IPS-15b (cell line): ENCODE data around the gene BST1.

ENCODE experiments used
- H3K27me3 ChIP-seq: one replicate; pipeline ENCODE4 v1.6.1; 2013; ENCODE audit warnings: low read length; ENCODE audit not compliant: control insufficient read depth, insufficient read depth
- H3K36me3 ChIP-seq: one replicate; pipeline ENCODE4 v1.6.1; 2013; ENCODE audit warnings: low read length; ENCODE audit not compliant: control insufficient read depth, insufficient read depth
- H3K4me1 ChIP-seq: one replicate; pipeline ENCODE4 v1.6.1; 2013; ENCODE audit warnings: mild to moderate bottlenecking, low read length; ENCODE audit not compliant: control insufficient read depth, insufficient read depth
- H3K4me3 ChIP-seq: one replicate; pipeline ENCODE4 v1.5.1; 2013; ENCODE audit warnings: low read depth, low read length
- H3K9ac ChIP-seq: one replicate; pipeline ENCODE4 v1.6.1; 2013; ENCODE audit warnings: low read depth, mild to moderate bottlenecking, low read length
- H3K9me3 ChIP-seq: one replicate; pipeline ENCODE4 v1.6.1; 2013; ENCODE audit warnings: mild to moderate bottlenecking, low read length; ENCODE audit not compliant: control insufficient read depth, insufficient read depth

The BST1 gene, protein sequence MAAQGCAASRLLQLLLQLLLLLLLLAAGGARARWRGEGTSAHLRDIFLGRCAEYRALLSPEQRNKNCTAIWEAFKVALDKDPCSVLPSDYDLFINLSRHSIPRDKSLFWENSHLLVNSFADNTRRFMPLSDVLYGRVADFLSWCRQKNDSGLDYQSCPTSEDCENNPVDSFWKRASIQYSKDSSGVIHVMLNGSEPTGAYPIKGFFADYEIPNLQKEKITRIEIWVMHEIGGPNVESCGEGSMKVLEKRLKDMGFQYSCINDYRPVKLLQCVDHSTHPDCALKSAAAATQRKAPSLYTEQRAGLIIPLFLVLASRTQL

DNA sequence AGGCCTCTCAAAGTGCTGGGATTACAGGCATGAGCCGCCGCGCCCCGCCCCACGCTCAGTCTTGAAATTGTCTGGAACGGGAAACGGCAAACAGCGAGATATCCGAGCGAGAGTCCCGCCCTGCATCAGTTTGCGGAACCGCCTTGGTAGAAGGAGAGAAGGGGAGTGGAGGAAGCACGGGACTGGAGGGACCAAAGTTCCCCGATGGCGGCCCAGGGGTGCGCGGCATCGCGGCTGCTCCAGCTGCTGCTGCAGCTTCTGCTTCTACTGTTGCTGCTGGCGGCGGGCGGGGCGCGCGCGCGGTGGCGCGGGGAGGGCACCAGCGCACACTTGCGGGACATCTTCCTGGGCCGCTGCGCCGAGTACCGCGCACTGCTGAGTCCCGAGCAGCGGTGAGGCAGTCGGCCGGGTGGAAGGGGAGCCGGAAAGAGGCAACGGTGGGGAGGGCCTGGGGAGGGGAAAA, at the start of gene BST1:
BST1 (plus strand) TSS at position 125 of the 463 bp plus-strand sequence; CDS start at position 205, 80 bp downstream.
- Histone ChIP-seq H3K36me3 (no peaks in the 10 kb centered on the region), H3K27me3 (peaks cover 5% of the 10 kb centered on the region), H3K4me1 (peaks cover 2% of the 10 kb centered on the region), H3K9me3 (no peaks in the 10 kb centered on the region), H3K4me3 (peak within 1 kb of the TSS; percentile 55), H3K9ac (no peak within 1 kb of the TSS)

DNA sequence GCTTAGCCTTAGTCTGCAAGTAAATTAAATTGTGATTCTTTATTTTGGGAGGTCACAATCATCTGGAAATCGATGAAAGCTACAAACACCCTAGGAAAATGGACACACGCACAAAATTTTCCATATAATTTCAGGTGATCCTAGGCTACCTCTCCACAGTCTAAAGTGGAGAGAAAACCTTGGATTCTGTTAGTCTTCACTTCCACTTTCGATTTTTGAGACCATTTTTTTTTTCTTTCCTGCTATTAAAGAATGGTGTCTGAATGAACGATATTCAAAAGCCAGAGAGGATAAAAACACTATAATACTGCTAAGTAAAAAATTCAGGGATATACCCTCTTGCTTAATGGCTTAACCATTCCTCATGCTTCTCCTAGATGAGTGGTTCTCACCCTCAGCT, 49.4 kb upstream of the BST1 start:
- H3K4me1 ChIP-seq: peaks cover 23% of the 10 kb centered on the region
- H3K9me3 ChIP-seq: no peaks in the 10 kb centered on the region
- peak overlapping the region; percentile 69 for H3K4me3 ChIP-seq
- H3K9ac ChIP-seq: no peak overlapping the region
- no peaks in the 10 kb centered on the region for H3K27me3 ChIP-seq
- H3K36me3 ChIP-seq: no peaks in the 10 kb centered on the region

DNA sequence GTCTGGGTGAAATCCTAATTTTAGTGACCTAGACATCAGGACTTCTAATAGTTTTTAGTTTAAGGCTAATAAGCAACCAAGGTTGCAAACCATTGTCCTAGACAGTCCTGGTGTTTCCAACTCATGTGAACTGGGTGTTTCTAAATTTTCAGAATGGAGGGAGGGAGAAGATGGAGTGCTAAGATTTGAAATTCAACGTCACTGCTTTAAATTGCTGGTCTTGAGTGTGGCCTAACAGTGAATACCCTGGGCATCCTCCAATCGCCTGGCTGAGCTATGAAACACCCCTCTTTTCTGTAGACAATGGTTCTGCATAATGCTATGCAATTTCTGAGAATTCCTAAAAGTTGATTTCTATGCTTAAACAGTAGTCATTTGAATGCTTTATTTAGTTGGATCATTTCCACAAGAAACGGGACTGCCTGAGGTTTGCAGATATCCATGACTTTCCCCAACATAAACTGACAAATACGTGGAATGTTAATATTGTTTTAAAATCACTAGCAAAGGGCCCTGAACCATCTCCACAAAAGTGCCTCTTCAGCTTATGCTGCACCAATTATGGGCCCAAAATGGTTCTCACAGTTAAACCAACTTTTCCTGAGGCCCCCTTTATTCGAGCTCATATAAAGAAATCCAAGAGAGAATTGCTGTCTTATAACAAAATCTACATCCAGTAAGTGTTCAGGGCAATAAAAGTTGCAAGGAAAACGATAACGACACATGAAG, 48.8 kb upstream of the BST1 start:
- peak overlapping the region; percentile 41 for H3K9ac ChIP-seq
- no peaks in the 10 kb centered on the region for H3K36me3 ChIP-seq
- peaks cover 23% of the 10 kb centered on the region for H3K4me1 ChIP-seq
- no peaks in the 10 kb centered on the region for H3K27me3 ChIP-seq
- no peaks in the 10 kb centered on the region for H3K9me3 ChIP-seq
- peak overlapping the region; percentile 69 for H3K4me3 ChIP-seq

DNA sequence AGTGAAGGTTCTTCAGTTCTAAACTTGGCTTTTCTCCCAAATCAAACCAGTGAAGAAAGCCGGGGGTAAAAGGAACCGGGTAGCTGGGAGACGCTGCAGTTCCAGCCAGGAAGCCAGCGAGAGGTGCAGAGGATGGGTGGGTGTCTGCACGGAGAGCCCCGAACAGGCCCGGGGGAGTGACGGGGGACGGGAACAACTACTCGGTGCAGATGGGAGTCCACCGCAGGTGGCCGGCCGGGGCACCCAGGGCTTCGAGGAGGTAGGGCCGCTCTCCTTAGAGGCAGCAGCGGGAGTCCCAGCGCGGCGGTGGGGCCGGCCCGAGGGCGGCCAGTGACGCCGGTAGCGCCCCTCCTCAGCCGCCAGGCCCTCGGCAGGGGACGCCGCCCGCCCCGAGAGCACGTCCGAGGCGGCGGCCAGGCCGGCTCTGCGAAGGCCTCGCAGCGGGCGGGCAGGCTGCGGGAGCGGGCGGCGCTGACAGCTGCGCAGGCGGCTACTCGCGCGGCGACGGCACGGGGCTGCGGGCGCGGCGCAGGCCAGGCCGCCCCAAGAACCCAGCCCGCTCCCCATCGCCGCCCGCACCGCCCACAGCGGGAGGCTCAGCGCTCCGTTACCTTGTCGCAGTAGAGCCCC, 48.2 kb upstream of the BST1 start:
- Histone ChIP-seq H3K36me3 (no peaks in the 10 kb centered on the region), H3K4me3 (peak overlapping the region; percentile 69), H3K9ac (peak overlapping the region; percentile 66), H3K4me1 (peaks cover 23% of the 10 kb centered on the region), H3K27me3 (no peaks in the 10 kb centered on the region), H3K9me3 (no peaks in the 10 kb centered on the region)

DNA sequence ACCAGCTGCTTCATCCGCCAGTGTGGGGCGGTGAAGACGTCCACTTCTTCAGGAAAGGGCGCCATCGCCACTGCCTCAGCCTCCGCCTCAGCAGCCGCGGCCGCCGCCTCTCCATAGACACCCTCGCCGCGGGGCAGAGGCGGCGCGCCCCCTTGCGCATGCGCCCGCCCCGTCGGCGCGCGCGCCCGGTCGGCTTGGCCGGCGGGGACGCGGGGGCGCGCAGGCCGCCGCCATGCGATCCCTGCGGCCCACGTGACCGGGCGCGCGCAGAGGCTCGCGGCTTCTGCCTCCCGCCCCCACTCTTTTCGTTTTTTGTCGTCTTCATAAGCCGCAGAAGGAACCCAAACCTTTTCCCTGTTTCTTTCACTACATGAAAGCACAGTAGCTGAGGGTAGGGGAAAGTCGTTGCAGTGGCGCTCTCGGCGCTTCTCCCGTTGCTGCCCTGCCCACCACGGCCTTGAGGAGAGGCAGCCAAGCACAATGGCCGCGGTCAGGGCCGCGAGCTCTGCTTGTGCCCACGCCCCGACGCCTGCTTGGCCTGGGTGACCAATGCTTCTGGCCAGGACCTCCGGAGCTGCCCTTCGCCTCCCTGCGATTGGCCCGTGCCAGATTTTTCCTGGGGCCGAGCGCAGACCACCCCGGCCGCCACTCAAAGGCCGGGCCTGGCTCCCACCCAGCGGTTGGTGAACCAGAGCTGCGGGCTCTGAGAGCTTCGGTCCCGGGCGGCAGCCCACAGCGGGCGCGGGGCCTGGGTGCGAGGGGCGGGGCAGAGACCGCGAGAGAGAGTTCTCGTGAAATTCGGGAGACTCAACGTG, 47.4 kb upstream of the BST1 start, which contains the start of gene FBXL5:
FBXL5 (minus strand) TSS at position 135 of the 815 bp plus-strand sequence; CDS start at position 65, 70 bp downstream.
- Histone ChIP-seq H3K9me3 (no peaks in the 10 kb centered on the region), H3K9ac (peak within 1 kb of the TSS; percentile 98)

DNA sequence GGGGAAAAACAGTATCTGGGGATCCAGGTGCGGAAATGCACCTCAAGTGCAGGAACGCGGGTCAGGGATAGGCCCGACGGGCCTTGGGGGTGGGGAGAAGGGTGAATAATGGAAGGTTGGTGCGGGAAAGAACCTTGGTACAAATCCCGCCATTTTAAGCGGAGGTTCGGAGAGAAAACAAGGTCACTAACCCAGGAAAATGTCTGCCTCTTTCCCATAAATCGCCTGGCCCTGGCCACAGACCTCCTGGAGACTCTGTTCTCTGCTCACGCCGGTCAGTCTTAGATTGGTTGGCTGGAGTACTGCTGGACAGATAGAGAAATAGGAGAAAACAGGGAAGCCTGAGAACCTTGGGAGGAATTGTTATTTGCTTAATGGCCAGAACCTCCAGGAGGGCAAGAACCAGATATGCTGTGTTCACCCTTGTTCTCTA, 46.8 kb upstream of the BST1 start:
- Histone ChIP-seq H3K36me3 (no peaks in the 10 kb centered on the region), H3K9ac (peak overlapping the region; percentile 98), H3K9me3 (no peaks in the 10 kb centered on the region), H3K4me3 (peak overlapping the region; percentile 71), H3K27me3 (no peaks in the 10 kb centered on the region), H3K4me1 (peaks cover 19% of the 10 kb centered on the region)

More for the DNA sequence above, 47.4 kb upstream of the BST1 start, which contains the start of gene FBXL5:
- Histone ChIP-seq H3K36me3 (no peaks in the 10 kb centered on the region), H3K4me3 (peak within 1 kb of the TSS; percentile 71), H3K27me3 (no peaks in the 10 kb centered on the region), H3K4me1 (peaks cover 19% of the 10 kb centered on the region)

DNA sequence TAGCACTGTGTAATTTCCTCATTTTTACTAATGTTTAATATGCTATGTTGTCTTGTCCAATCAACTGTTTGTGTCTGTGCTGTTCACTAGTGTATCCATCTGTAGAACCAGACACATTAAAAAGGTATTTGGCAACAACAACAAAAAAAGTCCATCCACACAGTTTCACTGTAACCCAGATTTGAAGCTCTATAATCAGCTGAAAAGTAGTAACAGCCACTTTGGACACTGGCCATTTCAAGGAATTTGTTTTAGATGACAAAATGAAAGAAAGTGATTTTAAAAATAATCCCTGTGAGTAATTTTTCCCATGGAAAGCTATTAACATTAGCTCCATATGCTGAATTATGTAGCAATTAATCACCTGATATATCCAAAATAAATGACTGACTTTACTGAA, 45.5 kb upstream of the BST1 start:
- peaks cover 15% of the 10 kb centered on the region for H3K4me1 ChIP-seq
- no peak overlapping the region for H3K4me3 ChIP-seq
- no peaks in the 10 kb centered on the region for H3K27me3 ChIP-seq
- no peaks in the 10 kb centered on the region for H3K36me3 ChIP-seq
- H3K9ac ChIP-seq: no peak overlapping the region
- H3K9me3 ChIP-seq: no peaks in the 10 kb centered on the region

DNA sequence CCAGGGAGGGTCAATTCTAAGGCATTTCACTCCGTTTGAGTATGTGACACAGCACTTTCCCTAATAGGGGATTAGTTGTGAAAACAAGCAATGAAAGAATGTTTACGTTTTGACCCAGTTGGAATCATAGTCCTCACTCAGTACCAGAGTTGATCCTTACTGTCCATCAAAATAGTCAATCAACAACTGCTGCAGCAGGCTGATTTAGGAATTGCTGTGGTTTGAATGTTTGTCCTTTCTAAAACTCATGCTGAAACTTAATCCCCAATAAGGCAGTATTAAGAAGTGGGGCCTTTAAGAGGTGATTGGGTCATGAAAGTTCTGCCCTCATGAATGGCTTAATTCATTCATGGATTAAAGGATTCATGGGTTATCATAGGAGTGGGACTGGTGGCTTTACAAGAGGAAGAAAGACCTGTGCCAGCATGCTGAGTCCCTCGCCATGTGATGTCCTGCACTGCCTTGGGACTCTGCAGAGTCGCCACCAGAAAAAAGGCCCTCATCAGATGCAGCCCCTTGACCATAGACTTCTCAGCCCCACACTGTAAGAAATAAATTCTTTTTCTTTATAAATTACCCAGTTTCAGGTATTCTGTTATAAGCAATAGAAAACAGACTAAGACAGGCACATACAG, 44.6 kb upstream of the BST1 start:
- no peak overlapping the region for H3K9ac ChIP-seq
- H3K27me3 ChIP-seq: no peaks in the 10 kb centered on the region
- H3K9me3 ChIP-seq: no peaks in the 10 kb centered on the region
- no peak overlapping the region for H3K4me3 ChIP-seq
- peaks cover 11% of the 10 kb centered on the region for H3K4me1 ChIP-seq
- no peaks in the 10 kb centered on the region for H3K36me3 ChIP-seq

DNA sequence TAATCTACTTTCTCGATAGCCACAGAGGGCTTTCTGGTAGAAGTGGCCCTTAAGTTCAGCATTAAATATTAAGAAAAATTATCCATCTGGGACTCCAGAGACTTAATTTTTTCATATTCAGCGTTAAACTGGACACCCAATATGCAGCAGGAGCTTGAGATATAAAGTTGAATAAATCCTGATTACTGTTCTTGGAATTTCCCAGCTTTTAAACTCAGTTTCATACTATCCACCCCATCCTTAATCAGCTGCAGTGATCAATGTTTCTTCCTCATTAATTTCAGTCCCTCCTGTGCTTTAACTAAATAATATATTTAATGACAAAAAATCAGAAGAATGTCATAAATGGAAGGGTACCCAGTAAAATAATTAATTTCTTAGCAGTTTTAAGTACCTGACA, 44.1 kb upstream of the BST1 start:
- H3K4me1 ChIP-seq: peaks cover 6% of the 10 kb centered on the region
- H3K36me3 ChIP-seq: no peaks in the 10 kb centered on the region
- H3K9me3 ChIP-seq: no peaks in the 10 kb centered on the region
- no peaks in the 10 kb centered on the region for H3K27me3 ChIP-seq
- no peak overlapping the region for H3K4me3 ChIP-seq
- no peak overlapping the region for H3K9ac ChIP-seq

DNA sequence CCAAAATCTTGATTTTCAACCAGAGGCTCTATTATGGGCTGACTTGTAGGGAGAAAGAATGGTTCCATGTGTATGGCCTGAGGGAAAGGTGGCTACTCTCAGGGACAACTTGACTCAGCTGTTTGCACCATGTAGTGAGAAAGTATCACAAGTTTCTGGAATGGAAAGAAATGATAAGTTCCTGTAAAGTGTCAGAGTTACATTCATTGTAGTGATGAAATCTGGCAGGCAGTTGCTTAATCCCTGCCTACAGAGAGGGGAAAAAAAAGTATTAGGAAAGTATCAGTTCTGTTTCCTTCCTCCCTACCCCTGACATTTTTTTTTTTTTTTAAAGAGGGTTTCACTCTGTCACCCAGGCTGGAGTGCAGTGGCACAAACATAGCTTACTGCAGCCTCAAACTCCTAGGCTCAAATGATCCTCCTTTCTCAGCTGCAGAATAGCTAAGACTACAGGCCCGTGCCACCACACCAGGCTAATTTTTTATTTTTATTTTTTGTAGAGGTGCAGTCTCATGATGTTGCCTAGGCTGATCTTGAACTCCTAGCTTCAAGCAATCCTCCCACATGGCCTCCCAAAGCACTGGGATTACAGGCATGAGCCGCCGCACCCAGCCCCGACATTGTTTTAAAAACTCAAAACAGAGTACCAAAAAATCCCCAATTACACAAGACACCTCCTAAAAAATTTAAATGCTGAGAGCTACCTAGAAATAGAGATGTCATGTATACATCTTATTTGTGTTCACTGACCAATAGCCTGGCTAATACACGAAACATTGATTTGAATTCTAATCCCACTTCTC, 42.9 kb upstream of the BST1 start:
- H3K9me3 ChIP-seq: no peaks in the 10 kb centered on the region

More for the DNA sequence above, 42.9 kb upstream of the BST1 start:
- Histone ChIP-seq H3K4me1 (peaks cover 5% of the 10 kb centered on the region), H3K4me3 (no peak overlapping the region), H3K9ac (no peak overlapping the region), H3K27me3 (no peaks in the 10 kb centered on the region), H3K36me3 (no peaks in the 10 kb centered on the region)
